Type B pancreatic cell (in vitro differentiated cells): ENCODE data around the gene HDGFL3. TPM values are rescaled to one million over a fixed set of nuclear protein-coding genes. Genes with fewer than 3 reads are reported as not detected.
A peak's percentile ranks its signal among the peaks of the same experiment; 100 is the strongest.

ENCODE experiments used
- DNase-seq: peaks from one replicate; pipeline ENCODE4 v3.0.0; 2021; ENCODE audit warnings: mixed read lengths; ENCODE audit not compliant: unreplicated experiment; ENCODE audit errors: extremely low spot score
- H3K27ac Mint-ChIP-seq: 2 replicates; pipeline ENCODE4 v1.8.0; 2021; ENCODE audit warnings: mild to moderate bottlenecking, mixed read lengths
- H3K27me3 Mint-ChIP-seq: 2 replicates; pipeline ENCODE4 v1.8.0; 2021; ENCODE audit warnings: mixed read lengths
- H3K36me3 Mint-ChIP-seq: 2 replicates; pipeline ENCODE4 v1.8.0; 2021; ENCODE audit warnings: mixed read lengths
- H3K4me1 Mint-ChIP-seq: one replicate; pipeline ENCODE4 v1.8.0; 2021; ENCODE audit warnings: mixed read lengths; ENCODE audit not compliant: unreplicated experiment
- H3K4me3 Mint-ChIP-seq: 2 replicates; pipeline ENCODE4 v1.8.0; 2021; ENCODE audit warnings: mild to moderate bottlenecking, mixed read lengths
- H3K9me3 Mint-ChIP-seq: 2 replicates; pipeline ENCODE4 v1.8.0; 2021; ENCODE audit warnings: mixed read lengths
- long read RNA-seq: library from polyadenylated mRNA; unstranded; transcript quantifications from one replicate; pipeline ENCODE4 v2.0.0, GENCODE V29; 2020
- total RNA-seq: library from RNA; stranded (reverse); gene quantifications from 2 replicates; pipeline ENCODE4 v1.2.1, GENCODE V29; 2021; ENCODE audit warnings: low replicate concordance
- TF ChIP-seq, protein P1 (sequence below): fragments of 200-600 bp; sonication (generic); conservative IDR thresholded peaks from 2 replicates; pipeline ENCODE4 v1.5.0; 2021; ENCODE audit warnings: antibody characterized with exemption, mild to moderate bottlenecking

HDGFL3 gene
- 55.9 and 78.8 TPM in 2 replicates for total RNA-seq
- long read RNA-seq, full-length matches to known transcripts: 13 of 47 reads
- long read RNA-seq, partial matches to known transcripts: 20 of 47 reads
- long read RNA-seq, other reads (novel, unspliced or antisense): 14 of 47 reads

- TF ChIP-seq, protein P1, sequence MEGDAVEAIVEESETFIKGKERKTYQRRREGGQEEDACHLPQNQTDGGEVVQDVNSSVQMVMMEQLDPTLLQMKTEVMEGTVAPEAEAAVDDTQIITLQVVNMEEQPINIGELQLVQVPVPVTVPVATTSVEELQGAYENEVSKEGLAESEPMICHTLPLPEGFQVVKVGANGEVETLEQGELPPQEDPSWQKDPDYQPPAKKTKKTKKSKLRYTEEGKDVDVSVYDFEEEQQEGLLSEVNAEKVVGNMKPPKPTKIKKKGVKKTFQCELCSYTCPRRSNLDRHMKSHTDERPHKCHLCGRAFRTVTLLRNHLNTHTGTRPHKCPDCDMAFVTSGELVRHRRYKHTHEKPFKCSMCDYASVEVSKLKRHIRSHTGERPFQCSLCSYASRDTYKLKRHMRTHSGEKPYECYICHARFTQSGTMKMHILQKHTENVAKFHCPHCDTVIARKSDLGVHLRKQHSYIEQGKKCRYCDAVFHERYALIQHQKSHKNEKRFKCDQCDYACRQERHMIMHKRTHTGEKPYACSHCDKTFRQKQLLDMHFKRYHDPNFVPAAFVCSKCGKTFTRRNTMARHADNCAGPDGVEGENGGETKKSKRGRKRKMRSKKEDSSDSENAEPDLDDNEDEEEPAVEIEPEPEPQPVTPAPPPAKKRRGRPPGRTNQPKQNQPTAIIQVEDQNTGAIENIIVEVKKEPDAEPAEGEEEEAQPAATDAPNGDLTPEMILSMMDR: no peak
- peak; percentile 79 for DNase-seq
- H3K4me3 Mint-ChIP-seq: peak within 1 kb of the TSS; percentile 96
- peaks cover 3% of the 10 kb centered on the region for H3K36me3 Mint-ChIP-seq
- no peaks in the 10 kb centered on the region for H3K27me3 Mint-ChIP-seq
- H3K4me1 Mint-ChIP-seq: peaks cover 23% of the 10 kb centered on the region
- no peaks in the 10 kb centered on the region for H3K9me3 Mint-ChIP-seq
- peak within 1 kb of the TSS; percentile 95 for H3K27ac Mint-ChIP-seq
Observed at GRCh38 chr15:83207660-83208366, at the start of gene HDGFL3. HDGFL3 (minus strand) TSS chr15:83207823; CDS start chr15:83207414, 409 bp downstream.

DNA sequence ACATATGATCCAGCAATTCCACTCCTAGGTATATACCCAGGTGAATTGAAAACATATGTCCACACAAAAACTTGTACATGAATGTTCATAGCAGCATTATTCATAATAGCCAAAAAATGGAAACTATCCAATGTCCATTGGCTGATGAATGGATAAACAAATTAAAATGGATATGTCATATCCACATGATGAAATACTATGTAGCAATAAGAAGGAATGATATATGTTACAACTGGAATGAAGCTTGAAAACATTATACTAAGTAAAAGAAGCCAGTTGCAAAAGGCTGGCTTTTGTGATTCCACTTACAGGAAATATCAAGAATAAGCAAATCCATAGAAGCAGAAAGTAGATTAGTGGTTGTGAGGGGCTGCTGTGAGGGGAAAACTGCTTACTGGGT is 43.2 kb upstream of the HDGFL3 start:
- Mint-ChIP-seq H3K4me3 (no peak overlapping the region), H3K36me3 (no peaks in the 10 kb centered on the region), H3K27ac (no peak overlapping the region), H3K4me1 (peaks cover 3% of the 10 kb centered on the region), H3K9me3 (peaks cover 5% of the 10 kb centered on the region), H3K27me3 (peaks cover 32% of the 10 kb centered on the region)
- no peak for DNase-seq
- TF ChIP-seq, protein P1: no peak

- no peak for DNase-seq
- H3K27ac Mint-ChIP-seq: no peak overlapping the region
- TF ChIP-seq, protein P1: no peak
- H3K27me3 Mint-ChIP-seq: peaks cover 34% of the 10 kb centered on the region
- peaks cover 3% of the 10 kb centered on the region for H3K4me1 Mint-ChIP-seq
- H3K36me3 Mint-ChIP-seq: no peaks in the 10 kb centered on the region
- peaks cover 8% of the 10 kb centered on the region for H3K9me3 Mint-ChIP-seq
- no peak overlapping the region for H3K4me3 Mint-ChIP-seq
Observed at GRCh38 chr15:83249030-83249343, 41.4 kb upstream of the HDGFL3 start.

DNA sequence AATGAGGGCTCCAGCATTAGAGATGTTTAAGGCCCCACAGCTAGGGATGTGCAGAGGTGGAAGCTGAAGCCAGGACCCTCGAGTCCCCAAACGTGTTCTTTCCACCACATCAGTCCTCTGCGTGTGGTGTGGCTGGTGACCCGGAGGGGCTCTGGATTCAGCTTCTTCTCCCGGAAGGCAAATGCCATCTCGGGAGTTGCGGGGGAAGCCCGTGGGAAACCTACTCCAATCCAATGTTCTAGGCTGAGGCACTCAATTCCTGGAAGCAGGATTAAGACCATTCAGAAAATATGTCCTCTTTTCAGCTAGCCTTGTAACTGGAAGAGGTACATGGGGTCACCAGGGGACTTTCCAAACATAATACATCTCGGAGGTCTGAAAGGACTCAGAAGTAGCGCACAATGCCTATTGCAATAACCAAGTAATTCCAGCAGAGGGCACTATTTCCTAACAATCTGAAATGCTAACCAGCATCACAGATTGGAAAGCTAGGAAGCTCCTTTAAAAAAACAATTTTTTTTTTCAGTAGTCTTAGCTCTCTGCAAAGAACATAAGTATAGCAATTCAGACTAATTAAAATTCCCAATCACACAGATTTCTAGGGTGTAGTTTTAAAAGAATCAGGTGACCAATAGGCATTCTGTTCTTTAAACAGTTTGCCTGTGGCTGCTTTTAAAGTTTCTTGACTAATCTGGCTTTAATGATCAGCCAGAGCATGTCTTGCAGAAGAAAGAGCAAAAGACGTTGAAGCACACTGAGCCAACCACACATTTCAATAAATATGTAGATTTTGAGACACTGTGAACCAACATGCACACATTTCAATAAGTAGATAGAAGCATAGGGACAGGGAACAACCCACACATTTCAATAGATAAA is 40.8 kb upstream of the HDGFL3 start:
- H3K27ac Mint-ChIP-seq: no peak overlapping the region
- H3K27me3 Mint-ChIP-seq: peaks cover 34% of the 10 kb centered on the region

GRCh38 chr15:83243634-83244033 is 36.0 kb upstream of the HDGFL3 start:
- no peak overlapping the region for H3K4me3 Mint-ChIP-seq
- H3K27me3 Mint-ChIP-seq: peaks cover 29% of the 10 kb centered on the region
- no peak for DNase-seq
- no peaks in the 10 kb centered on the region for H3K36me3 Mint-ChIP-seq
- TF ChIP-seq, protein P1: no peak
- peaks cover 1% of the 10 kb centered on the region for H3K4me1 Mint-ChIP-seq
- H3K9me3 Mint-ChIP-seq: peaks cover 16% of the 10 kb centered on the region
- no peak overlapping the region for H3K27ac Mint-ChIP-seq

More for the DNA sequence above, 40.8 kb upstream of the HDGFL3 start:
- no peak overlapping the region for H3K4me3 Mint-ChIP-seq
- peaks cover 8% of the 10 kb centered on the region for H3K9me3 Mint-ChIP-seq
- no peak for DNase-seq
- H3K36me3 Mint-ChIP-seq: no peaks in the 10 kb centered on the region
- TF ChIP-seq, protein P1: peak; percentile 96
- peaks cover 3% of the 10 kb centered on the region for H3K4me1 Mint-ChIP-seq
